SK-N-DZ (cell line): ENCODE data around the gene MAML2.

Experiments
- DNase-seq: peaks from one replicate; pipeline ENCODE4 v3.0.0-alpha.2; 2015; ENCODE audit warnings: low spot score

MAML2 gene

DNA sequence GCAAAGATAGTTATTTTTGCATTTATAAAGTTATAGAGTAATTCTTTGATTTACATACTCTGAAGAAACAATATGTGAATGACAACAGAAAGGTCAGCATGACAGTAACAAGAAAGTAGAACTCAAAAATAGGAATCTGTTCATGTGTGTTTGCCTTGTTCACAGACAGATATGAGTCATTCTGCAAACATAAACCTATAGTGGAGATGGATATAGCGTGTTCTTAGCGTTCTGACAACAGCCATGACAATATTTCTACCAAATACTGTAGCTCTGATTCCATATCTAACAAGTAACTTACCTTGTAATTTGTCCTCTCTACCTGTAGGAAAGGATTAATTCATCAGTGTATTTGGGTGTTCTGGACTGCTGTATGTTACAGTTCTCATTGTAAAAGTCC lies 210.6 kb downstream of the MAML2 start:
- DNase-seq: no peak

DNA sequence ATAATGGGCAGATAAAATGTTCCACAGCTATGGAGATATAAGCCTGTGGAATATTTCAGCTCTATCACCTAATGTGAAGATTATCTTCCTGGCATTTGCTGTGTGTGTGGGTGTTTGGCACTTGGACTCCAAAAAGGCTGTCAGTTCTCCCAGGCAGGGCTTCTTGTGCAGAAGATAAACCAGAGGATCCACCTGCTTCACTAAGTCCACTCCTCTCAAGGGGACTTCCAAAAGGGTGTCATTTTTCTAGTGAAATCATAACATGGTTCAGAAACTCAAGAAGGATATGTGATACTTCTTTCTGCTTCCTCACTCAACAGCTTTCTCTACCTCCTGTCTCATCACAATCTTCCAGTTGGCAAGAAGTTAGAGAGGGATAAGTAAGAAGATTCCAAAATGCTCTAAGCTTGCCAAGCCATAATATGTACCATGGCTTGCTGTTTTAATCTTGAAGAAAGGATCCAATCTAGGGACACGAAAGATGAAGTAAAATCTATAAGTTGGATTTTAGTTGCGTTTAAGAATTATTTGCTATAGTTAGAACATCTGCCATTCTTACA lies 212.9 kb downstream of the MAML2 start:
- DNase-seq: no peak

DNA sequence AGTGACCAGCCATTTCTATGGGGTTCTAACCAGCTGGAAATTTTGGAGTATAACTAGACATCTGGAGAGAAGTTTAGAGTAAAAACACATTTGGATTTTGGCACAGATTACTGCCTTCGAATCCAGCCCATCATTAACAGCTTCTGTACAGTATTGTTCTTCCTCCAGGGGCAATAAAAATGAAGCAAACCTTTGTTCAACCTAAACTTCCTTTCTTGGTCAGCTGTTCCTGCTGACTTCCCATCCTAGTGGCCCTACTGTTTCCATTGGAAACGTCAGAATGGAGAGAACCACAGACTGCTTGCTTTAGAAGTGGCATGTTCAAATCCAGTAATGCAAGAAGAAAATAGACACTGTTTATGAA lies 215.4 kb downstream of the MAML2 start:
- DNase-seq: no peak

DNA sequence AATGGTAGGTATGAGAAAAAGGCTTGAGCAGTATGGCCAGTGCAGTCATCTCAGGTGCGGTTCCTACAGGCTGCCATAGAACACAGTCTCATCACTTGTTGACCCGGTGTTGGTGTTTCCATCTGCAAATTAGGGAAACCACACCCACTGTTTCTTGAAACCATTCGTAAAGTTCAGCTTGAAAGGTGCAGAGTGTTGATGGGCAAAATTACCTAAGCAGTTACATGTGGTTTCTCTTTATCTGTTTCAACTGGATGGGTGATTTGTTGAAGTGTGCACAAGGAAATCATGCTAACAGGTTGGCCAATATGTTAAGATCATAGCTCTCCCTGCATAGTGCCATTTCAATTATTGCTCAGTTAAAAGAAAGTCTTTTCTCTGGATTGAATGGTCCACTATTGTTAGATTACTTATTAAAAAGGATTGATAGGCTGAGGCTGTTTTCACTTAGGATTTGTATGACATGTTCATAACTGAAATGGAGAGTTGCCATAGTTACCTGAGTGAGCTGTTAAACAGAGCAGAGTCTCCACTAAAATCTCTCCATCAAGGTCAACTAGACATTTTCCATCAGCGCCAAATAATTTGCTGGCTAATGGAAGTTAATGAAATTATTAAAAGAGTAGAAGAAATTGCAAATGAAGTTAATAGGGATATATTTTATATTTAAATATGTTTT lies 215.9 kb downstream of the MAML2 start:
- DNase-seq: no peak

DNA sequence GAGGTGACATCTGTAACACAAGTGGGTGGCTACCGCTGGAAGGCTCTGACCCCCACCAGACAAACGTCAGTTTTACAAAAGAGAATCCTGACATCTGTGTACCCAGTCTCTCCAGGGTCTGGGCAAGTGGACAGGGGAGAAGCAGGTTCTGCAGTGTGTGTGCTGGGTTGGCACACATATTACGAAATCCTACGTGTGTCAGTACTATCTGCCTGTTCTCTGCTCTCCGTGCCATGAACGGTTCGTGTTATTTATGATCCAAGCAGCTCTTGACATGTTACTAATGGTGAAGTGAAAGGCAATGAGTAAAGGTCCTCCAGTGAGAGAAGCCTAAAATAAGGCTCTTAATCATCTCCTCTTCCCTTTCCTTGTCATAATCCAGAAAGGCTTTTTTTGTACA lies 217.6 kb downstream of the MAML2 start:
- DNase-seq: no peak

DNA sequence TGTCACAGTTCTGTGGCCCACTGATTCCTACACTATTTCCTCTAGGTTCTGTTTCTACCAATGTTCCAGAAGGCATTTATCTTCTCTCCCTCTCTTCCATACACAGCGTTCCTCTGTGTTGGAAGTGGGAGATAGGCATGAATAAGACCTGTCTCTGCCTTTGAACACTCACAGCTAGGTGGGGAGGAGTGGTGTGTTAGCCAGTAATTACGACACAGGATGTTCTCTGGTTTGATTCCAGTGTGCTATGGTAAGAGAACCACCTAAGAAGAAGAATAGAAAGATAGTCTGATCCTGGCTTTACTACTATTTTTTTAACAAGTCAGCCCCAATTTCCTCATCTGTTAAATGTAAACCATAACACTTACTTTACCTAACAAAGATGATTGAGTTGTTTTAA lies 218.8 kb downstream of the MAML2 start:
- DNase-seq: no peak

DNA sequence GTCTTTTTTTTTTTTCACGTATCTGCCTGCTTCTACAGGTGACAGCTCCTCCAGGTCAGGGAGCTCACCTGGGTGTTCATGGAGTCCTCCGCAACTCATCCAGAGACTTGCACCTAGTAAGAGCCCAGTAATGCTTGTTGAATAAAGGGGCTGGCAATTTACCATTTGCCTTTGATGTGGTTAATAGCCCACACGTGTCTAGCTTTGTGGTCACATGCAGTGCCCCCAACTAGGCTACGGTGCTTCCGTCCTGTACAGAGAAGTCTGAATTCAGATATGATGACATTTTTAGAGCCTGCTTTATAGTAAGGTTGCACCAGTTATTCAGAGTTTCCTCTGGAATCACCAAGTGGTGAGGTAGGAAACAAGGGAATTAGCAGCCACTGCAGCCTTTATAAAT lies 219.7 kb downstream of the MAML2 start:
- no peak for DNase-seq

DNA sequence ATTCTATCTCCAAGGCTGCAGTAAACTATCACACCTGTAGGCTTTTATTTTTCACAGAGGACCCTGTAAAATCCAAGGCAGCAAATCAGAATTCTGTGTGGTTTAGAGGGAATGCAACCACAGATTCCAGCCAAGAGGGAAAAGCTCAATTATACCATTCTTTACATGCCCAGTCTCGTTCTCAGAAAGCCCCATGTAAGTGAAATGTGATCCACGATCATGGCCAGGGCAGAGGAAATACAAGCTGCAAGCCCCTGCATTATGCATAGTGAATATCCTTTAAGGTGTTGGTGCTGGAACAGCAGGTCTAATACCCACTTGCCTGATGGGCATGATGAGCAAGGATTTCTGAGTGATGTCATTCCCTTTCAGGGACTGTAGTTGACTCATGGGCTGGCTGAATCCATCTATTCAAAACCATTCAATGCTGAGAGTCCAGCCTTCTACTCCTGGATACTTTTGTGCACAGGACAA lies 220.4 kb downstream of the MAML2 start:
- DNase-seq: no peak

DNA sequence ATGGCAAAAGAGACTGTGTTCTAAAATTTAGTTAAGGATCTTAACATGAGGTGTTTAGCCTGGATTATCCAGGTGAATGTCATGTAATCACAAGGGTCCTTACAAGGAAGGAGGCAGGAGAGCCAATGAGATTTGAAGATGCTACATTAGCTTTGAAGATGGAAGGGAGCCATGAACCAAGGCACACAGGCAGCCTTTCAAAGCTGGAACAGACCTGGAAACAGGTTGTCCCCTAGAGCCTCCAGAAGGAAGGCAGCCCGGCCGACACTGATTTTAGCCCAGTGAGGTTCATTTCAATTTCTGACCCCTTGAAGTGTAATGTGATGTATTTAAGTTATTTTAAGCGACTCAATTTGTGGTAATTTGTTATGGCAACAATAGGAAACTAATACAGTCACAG lies 223.8 kb downstream of the MAML2 start:
- no peak for DNase-seq

DNA sequence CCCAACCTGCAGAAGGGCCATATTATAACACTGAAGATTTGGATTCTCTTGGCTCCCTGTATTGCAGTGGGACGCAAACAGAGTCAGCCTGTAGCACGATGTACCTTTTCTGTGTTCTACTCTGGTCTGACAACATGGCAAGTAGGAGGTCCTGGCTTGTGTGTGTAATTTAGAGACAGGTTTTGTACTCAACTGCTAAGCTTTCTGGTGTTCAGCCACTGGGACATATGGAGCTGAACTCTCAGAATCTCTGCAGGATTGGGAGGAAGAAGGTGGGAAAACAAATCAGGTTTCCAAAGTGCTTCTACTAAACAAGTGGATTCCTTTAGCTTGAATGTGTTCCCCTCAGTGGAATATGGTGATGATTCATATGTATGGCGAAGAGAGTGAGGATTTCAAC lies 226.6 kb downstream of the MAML2 start:
- no peak for DNase-seq

DNA sequence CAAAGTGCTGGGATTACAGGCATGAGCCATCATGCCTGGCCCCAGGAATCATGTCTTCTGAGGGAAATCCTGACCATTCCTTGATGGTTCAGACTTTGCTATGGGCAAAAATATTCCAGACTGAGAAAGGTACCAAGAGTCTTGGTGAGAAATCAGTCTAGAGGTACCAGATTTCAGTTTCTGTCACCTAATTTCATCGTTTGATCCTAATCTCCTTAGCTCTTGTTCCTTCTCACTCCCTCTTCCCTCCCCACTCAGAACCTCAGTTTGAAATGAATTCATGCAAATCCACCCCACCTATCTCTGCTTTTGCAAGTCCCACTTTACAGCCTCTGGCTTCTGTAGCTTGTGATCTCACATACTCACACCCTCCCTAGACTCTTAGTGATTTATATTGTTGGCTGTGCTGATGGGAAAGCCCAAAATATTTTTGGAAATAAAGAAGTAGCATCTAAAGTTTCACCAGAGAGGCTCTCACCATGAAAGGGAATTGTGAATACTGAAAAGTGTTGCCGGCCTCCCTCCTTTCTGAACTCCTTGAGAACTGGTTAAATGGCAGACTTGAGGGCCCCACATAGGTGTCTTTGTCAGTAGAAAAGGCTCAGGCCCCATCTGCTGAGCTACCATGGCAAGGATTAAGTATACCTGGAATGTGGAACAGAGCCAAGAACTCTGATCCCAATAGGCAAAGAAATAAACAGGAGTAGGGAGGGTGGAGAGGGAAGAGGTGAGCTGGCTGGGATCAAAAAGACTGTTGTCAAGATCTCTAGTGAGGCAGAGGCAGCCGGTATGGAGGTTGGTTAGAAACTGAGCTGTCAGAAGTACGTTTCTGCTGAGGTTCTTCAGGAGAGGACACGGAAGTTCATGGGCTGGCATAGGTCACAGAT lies 228.6 kb downstream of the MAML2 start:
- no peak for DNase-seq

DNA sequence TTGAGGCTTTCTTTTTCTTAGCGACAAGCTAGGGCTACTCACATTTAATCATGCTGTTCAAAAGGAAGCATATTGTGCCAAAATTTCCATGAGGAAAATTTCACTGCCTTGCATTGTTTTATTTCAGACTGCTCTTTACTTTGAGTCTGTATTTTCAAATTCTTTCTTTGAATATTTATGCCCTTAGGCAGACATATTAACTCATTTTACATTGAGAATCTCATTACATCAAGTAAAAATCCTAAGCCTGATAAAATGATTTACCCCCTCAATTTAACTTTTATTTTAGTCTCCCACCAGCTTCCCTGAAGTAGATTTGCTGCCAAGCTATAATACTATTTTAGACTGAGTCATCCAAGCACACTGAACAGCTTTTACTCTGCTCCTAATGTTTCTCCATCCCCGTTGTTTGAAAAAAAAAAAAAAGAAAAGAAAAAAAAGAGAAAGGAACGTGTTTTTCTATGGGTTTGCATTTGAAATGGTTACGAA lies 229.8 kb downstream of the MAML2 start:
- DNase-seq: no peak

DNA sequence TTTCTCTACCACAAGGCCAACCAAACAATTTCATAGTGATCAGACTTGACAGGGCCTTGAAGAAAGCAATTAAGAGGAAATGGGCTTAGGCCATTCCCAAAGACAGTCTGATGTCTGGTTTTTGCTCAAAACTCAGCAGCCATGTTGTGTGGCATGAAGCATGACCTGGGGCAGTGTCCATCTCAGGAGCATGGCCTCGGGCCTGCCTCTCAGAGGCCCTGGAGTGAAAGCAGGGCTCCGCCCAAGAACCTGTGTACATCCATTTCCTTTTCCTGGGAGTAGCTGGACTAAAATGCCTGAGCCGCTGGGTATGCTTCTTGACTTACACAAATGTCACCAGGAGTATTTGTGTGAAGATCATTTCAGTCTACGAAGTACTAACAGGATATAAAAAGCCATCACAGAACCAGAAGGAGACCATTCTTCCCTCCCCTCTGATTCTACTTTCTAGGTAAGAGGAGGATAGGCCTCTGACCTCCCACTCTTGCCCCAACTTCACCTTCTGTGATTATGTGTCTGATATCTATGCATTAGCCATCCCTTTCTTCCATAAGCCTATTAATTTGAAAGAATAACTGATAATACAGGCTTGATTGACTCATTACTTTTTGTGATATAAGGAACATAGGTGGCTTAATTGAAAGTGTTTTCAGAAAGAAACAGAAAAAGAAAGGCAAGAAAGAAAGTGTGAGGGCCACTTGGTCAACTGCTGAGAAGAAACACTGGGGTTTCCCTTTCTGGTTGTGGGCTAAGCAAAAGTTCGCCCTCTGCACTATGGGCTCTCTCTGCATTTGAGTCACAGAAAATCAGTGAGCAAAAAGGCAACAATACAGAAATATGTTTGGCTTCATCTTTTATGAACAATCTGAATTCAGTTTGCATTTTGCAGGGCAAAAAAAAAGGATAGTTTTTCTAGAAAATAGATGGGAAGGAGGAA lies 230.5 kb downstream of the MAML2 start:
- DNase-seq: no peak

DNA sequence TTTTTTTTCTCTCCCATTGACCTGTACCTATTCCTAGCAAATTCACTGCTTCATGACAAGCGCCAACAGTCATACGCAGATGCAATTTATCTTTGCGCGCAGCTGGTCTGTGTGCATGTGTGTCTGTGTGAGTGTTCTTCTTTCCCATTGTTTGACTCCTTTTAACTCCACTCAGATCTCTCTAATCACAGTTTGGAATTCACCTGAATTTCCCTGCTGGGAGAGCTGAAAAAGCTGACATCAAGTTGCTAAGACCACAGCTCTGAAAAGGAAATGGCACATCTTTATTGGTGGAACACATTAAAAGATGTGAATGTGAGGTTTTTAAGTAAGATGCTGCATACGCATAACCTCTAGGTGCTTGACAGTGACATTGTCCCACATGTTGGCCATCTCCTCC lies 231.7 kb downstream of the MAML2 start:
- no peak for DNase-seq

DNA sequence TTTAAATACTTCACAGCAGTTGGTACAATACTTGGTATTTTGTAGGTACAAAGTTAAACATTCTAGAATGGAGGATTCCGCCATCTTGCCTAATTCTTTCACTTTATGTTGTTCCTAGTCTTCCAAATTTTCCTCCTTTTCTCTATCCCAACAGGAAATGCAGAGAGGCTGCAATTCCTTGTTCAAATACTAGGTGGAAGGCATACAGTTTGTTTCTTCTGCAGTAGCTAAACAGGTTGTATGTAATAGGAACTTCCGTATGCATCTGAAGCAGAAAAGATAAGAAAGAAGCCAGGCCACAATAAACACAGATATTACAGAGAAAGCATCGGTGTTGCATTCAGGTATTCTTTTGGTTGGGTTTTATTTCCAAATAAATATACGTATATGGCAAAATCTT lies 232.7 kb downstream of the MAML2 start:
- DNase-seq: no peak

DNA sequence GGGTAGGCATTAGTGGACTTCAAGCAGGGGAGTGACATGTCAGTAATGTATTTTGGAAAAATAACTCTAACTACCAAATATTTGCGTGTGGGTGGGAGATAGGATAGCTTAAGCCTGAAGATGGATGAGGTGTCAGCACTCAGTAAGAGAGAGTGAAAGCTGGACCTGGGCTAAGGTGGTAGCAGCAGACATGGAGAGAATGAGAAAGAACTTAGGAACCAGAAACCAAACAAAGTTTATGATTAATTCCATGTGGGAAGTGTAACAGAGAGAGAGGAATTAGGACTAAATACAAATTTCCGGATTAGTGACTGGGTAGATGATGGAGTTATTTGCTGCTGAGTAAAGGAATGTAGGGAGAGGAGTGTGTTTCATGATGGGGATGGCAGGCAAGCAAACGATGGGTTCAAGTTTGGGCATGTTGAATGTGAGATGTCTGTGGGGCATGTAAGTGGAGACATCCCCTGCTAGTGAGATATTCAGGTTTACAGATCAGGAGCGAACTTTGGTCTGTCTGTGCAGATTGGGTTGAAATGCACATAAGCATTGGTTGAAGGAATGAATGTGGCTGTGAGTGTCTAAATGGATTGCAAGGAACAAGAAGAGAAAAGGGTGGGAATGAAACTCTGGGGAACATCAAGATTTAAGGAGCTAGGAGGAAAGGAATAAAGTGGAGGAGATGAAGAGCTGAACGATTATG lies 233.5 kb downstream of the MAML2 start:
- no peak for DNase-seq

DNA sequence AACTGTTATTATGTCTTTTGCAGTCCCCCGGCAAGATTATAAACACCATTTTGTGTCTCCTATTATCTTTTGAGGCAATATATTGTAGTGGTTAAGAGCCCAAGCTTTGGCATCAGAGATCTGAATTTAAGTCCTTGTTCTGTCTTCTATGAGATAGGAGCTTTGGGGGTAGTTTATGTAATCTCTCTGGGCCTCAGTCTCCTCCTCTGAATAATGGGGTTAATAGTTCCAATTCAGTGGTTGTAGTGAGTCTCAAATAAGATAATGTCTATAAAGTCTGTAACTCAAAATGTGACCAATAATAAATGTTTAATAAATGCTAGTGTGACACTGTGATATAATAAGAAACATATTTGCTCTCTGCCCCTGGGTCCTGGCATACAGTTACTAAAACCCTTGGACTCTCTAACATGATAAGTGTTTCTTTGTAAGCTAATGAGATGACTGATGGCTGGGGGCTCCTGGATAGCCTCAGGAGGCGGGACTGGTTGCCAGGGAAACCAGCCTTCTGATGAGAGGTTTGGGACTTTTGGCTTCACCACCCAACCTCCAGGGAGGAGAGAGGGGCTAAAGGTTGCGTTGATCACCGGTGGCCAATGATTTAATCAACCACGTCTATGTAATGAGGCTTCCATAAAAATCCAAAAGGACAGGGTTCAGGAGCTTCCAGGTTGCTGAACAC lies 235.7 kb downstream of the MAML2 start:
- DNase-seq: peak; percentile 15

DNA sequence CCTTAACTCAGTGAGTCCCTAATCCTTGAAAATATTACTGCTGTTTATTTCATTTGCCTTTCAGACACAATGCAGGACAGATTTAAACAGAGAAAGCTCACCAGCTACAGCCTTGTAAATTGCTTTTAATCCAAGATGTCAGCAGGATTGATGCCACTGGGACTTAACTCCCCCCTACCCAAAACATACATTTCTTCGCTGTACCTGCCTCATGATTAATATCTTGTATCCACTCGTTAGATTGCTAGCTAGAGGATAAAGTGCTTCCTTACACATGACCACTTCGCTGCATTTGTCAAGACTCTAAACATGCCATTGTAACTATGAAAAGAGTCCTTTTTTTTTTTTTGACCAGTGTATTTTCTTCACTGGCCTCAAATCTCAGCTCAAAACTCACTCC lies 236.3 kb downstream of the MAML2 start:
- DNase-seq: no peak

DNA sequence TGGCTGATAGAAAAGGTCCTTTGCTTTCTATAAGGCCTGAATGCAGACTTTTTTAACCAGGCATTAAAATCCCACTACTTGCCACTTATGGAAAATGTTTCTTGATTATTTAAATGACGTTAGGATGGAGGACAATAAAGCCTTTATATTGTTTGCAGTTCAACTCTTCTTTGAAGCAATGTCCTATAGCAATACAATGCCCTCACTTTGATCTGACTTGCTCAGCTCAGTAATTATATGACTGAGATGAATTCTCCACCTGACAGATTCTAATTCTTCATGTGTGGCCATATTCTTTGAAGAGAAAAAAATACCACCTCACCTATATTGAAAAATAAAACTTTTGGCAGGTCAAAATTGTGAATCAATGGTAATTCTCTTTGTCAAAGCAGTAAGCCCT lies 237.1 kb downstream of the MAML2 start:
- DNase-seq: no peak

DNA sequence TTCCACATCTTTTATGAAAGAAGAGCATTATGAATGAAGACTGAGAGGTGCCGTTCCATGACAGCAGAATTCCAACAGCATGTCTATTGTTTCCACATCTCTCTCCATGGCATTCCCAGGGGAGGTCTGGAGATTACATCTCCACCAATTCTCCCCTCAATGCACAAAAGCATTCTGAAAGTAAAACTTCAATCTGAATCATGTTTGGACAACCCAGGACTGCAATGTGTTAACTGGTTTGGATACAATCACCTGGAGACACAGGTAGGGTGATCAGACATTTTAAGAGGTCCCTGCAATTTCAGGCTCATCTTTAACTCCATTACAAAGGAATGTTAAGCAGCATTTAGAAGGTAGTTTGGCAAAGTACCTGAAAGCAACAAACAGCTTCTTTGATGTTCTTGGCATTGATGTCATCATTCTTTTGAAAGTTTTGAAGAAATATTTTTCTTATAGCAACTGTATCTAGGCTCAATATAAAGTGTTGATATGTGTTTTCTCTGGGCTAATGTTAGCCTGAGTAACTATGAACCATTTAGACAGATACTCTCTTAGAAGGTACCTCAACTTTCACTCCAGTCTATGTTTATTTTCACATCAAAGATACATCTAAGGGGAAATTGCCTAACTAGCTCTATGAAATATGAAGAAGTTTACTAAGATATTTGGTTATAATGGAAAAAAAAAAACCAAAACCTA lies 237.6 kb downstream of the MAML2 start:
- no peak for DNase-seq
